Measurements from ENCODE around the gene SEC24B.
"Not testable (repeated sequence)": the region's sequence is repeated elsewhere in the genome, so short reads cannot be mapped to it uniquely, and the experiment has no call there.

Gene SEC24B

GRCh38 chr4:109499513-109499912 is 65.9 kb downstream of the SEC24B start:
- H3K4me1 ChIP-seq (ENCODE audit: insufficient read depth, insufficient read length) = no peaks in the 10 kb centered on the region
- no peak for DNase-seq (ENCODE audit: low read depth, low spot score)
- H3K27me3 ChIP-seq (ENCODE audit: insufficient read depth, insufficient read length) = no peaks in the 10 kb centered on the region
- no peak overlapping the region for H3K9ac ChIP-seq (ENCODE audit: insufficient read length, low read depth)
- TF ChIP-seq ZNF274 (IDR thresholded peaks at IDR 0.05; ENCODE audit: low read depth, low read length) = no peak
- TF ChIP-seq YY1 (IDR thresholded peaks at IDR 0.05; ENCODE audit: insufficient read depth, insufficient read length) = no peak
- TF ChIP-seq SUZ12 (IDR thresholded peaks at IDR 0.05; ENCODE audit: extremely low read depth, insufficient read depth, insufficient read length) = no peak
- no peaks in the 10 kb centered on the region for H3K9me3 ChIP-seq (ENCODE audit: insufficient read depth, low read length)
- peaks cover 41% of the 10 kb centered on the region for H3K36me3 ChIP-seq (ENCODE audit: insufficient read depth, insufficient read length, low read length)
- H3K4me3 ChIP-seq (ENCODE audit: insufficient read length, low read depth) = no peak overlapping the region

- Histone ChIP-seq H3K4me1 (ENCODE audit: insufficient read depth, insufficient read length) (no peaks in the 10 kb centered on the region), H3K9ac (ENCODE audit: insufficient read length, low read depth) (no peak overlapping the region), H3K4me3 (ENCODE audit: insufficient read length, low read depth) (no peak overlapping the region), H3K27me3 (ENCODE audit: insufficient read depth, insufficient read length) (no peaks in the 10 kb centered on the region), H3K9me3 (ENCODE audit: insufficient read depth, low read length) (no peaks in the 10 kb centered on the region), H3K36me3 (ENCODE audit: insufficient read depth, insufficient read length, low read length) (peaks cover 31% of the 10 kb centered on the region)
- TF ChIP-seq YY1 (IDR thresholded peaks at IDR 0.05; ENCODE audit: insufficient read depth, insufficient read length) (no peak), SUZ12 (IDR thresholded peaks at IDR 0.05; ENCODE audit: extremely low read depth, insufficient read depth, insufficient read length) (no peak), ZNF274 (IDR thresholded peaks at IDR 0.05; ENCODE audit: low read depth, low read length) (no peak)
- DNase-seq (ENCODE audit: low read depth, low spot score) = no peak
Measured at GRCh38 chr4:109506890-109507289, 73.3 kb downstream of the SEC24B start.

- TF ChIP-seq ZNF274 (IDR thresholded peaks at IDR 0.05; ENCODE audit: low read depth, low read length) (no peak), SUZ12 (IDR thresholded peaks at IDR 0.05; ENCODE audit: extremely low read depth, insufficient read depth, insufficient read length) (no peak), YY1 (IDR thresholded peaks at IDR 0.05; ENCODE audit: insufficient read depth, insufficient read length) (no peak)
- H3K27me3 ChIP-seq (ENCODE audit: insufficient read depth, insufficient read length) = no peaks in the 10 kb centered on the region
- no peaks in the 10 kb centered on the region for H3K9me3 ChIP-seq (ENCODE audit: insufficient read depth, low read length)
- peaks cover 35% of the 10 kb centered on the region for H3K36me3 ChIP-seq (ENCODE audit: insufficient read depth, insufficient read length, low read length)
- H3K4me3 ChIP-seq (ENCODE audit: insufficient read length, low read depth) = no peak overlapping the region
- no peak overlapping the region for H3K9ac ChIP-seq (ENCODE audit: insufficient read length, low read depth)
- H3K4me1 ChIP-seq (ENCODE audit: insufficient read depth, insufficient read length) = no peaks in the 10 kb centered on the region
- no peak for DNase-seq (ENCODE audit: low read depth, low spot score)
Measured at GRCh38 chr4:109510687-109511086, 77.1 kb downstream of the SEC24B start.

GRCh38 chr4:109511414-109511813 is 77.8 kb downstream of the SEC24B start:
- no peak for TF ChIP-seq ZNF274 (IDR thresholded peaks at IDR 0.05; ENCODE audit: low read depth, low read length)
- no peak for TF ChIP-seq YY1 (IDR thresholded peaks at IDR 0.05; ENCODE audit: insufficient read depth, insufficient read length)
- TF ChIP-seq SUZ12 (IDR thresholded peaks at IDR 0.05; ENCODE audit: extremely low read depth, insufficient read depth, insufficient read length) = no peak
- H3K4me1 ChIP-seq (ENCODE audit: insufficient read depth, insufficient read length) = no peaks in the 10 kb centered on the region
- H3K9ac ChIP-seq (ENCODE audit: insufficient read length, low read depth) = no peak overlapping the region
- no peaks in the 10 kb centered on the region for H3K27me3 ChIP-seq (ENCODE audit: insufficient read depth, insufficient read length)
- H3K36me3 ChIP-seq (ENCODE audit: insufficient read depth, insufficient read length, low read length) = peaks cover 36% of the 10 kb centered on the region
- no peaks in the 10 kb centered on the region for H3K9me3 ChIP-seq (ENCODE audit: insufficient read depth, low read length)
- no peak overlapping the region for H3K4me3 ChIP-seq (ENCODE audit: insufficient read length, low read depth)
- DNase-seq (ENCODE audit: low read depth, low spot score) = no peak

GRCh38 chr4:109513368-109513767 is 79.8 kb downstream of the SEC24B start:
- H3K27me3 ChIP-seq (ENCODE audit: insufficient read depth, insufficient read length); H3K4me1 ChIP-seq (ENCODE audit: insufficient read depth, insufficient read length); H3K9ac ChIP-seq (ENCODE audit: insufficient read length, low read depth); DNase-seq (ENCODE audit: low read depth, low spot score); H3K4me3 ChIP-seq (ENCODE audit: insufficient read length, low read depth); H3K9me3 ChIP-seq (ENCODE audit: insufficient read depth, low read length): not testable (repeated sequence)
- peaks cover 38% of the 10 kb centered on the region for H3K36me3 ChIP-seq (ENCODE audit: insufficient read depth, insufficient read length, low read length)

GRCh38 chr4:109532182-109532581 is 98.6 kb downstream of the SEC24B start:
- no peaks in the 10 kb centered on the region for H3K9me3 ChIP-seq (ENCODE audit: insufficient read depth, low read length)
- H3K4me1 ChIP-seq (ENCODE audit: insufficient read depth, insufficient read length) = no peaks in the 10 kb centered on the region
- H3K27me3 ChIP-seq (ENCODE audit: insufficient read depth, insufficient read length) = no peaks in the 10 kb centered on the region
- peaks cover 71% of the 10 kb centered on the region for H3K36me3 ChIP-seq (ENCODE audit: insufficient read depth, insufficient read length, low read length)
- H3K9ac ChIP-seq (ENCODE audit: insufficient read length, low read depth) = no peak overlapping the region
- TF ChIP-seq YY1 (IDR thresholded peaks at IDR 0.05; ENCODE audit: insufficient read depth, insufficient read length) (no peak), ZNF274 (IDR thresholded peaks at IDR 0.05; ENCODE audit: low read depth, low read length) (no peak), SUZ12 (IDR thresholded peaks at IDR 0.05; ENCODE audit: extremely low read depth, insufficient read depth, insufficient read length) (no peak)
- no peak for DNase-seq (ENCODE audit: low read depth, low spot score)
- H3K4me3 ChIP-seq (ENCODE audit: insufficient read length, low read depth) = no peak overlapping the region

GRCh38 chr4:109545401-109545800 is 111.8 kb downstream of the SEC24B start:
- H3K36me3 ChIP-seq (ENCODE audit: insufficient read depth, insufficient read length, low read length) = peaks cover 5% of the 10 kb centered on the region
- H3K9me3 ChIP-seq (ENCODE audit: insufficient read depth, low read length) = no peaks in the 10 kb centered on the region
- H3K9ac ChIP-seq (ENCODE audit: insufficient read length, low read depth) = no peak overlapping the region
- TF ChIP-seq YY1 (IDR thresholded peaks at IDR 0.05; ENCODE audit: insufficient read depth, insufficient read length) (no peak), SUZ12 (IDR thresholded peaks at IDR 0.05; ENCODE audit: extremely low read depth, insufficient read depth, insufficient read length) (no peak), ZNF274 (IDR thresholded peaks at IDR 0.05; ENCODE audit: low read depth, low read length) (no peak)
- no peak overlapping the region for H3K4me3 ChIP-seq (ENCODE audit: insufficient read length, low read depth)
- DNase-seq (ENCODE audit: low read depth, low spot score) = no peak
- H3K4me1 ChIP-seq (ENCODE audit: insufficient read depth, insufficient read length) = no peaks in the 10 kb centered on the region
- H3K27me3 ChIP-seq (ENCODE audit: insufficient read depth, insufficient read length) = no peaks in the 10 kb centered on the region

- Histone ChIP-seq H3K36me3 (ENCODE audit: insufficient read depth, insufficient read length, low read length) (peaks cover 5% of the 10 kb centered on the region), H3K9ac (ENCODE audit: insufficient read length, low read depth) (no peak overlapping the region), H3K4me1 (ENCODE audit: insufficient read depth, insufficient read length) (no peaks in the 10 kb centered on the region), H3K9me3 (ENCODE audit: insufficient read depth, low read length) (no peaks in the 10 kb centered on the region), H3K4me3 (ENCODE audit: insufficient read length, low read depth) (no peak overlapping the region), H3K27me3 (ENCODE audit: insufficient read depth, insufficient read length) (no peaks in the 10 kb centered on the region)
- no peak for TF ChIP-seq ZNF274 (IDR thresholded peaks at IDR 0.05; ENCODE audit: low read depth, low read length)
- TF ChIP-seq SUZ12 (IDR thresholded peaks at IDR 0.05; ENCODE audit: extremely low read depth, insufficient read depth, insufficient read length) = no peak
- no peak for TF ChIP-seq YY1 (IDR thresholded peaks at IDR 0.05; ENCODE audit: insufficient read depth, insufficient read length)
- DNase-seq (ENCODE audit: low read depth, low spot score) = no peak
Measured at GRCh38 chr4:109547394-109547793, 113.8 kb downstream of the SEC24B start.
